ENCODE data around the gene RFPL3.

Gene RFPL3

DNA sequence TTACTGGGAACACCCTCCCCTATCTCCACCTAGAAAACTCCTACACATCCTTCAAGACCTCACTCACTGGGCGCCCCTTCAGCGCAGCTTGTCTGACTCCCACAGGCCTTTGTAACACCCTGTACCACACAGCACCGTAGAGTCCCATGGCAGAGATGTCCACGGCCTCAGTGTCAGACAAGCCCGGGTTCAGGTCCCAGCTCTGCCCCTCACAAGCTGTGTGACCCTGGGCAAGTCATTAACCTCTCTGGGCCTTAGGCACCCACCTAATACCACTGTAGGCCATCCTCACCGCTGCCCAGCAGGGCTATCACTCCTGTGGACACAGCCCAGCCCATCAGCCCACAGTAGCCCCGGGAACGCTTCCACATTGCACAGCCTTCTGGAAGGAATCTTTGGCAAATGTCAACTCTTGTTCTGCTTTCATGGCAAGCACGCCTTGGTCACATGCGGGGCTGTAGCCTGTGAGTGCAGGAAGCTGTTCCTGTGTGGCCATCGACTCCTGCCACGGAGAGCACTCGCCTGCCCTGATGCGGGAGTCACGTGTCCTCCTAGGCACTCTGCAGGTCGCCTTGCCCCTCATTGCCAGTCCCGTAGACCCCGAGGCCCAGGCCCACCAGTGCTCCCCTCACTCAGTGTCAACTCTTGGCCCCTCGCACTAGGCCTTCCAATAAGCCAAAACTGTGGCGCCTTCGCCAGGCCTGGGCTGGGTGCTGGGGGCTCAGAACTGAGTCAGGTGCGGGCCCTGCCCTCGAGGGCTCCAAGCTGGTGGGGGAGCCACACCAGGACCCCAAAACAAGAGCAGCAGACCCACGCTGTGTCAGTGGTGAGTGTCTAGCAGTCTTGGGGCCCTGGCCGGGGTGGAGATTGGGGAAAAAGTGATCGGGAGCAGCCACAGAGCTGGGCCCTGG is 32.9 kb upstream of the RFPL3 start:
- no peak overlapping the region for H3K4me3 ChIP-seq (ENCODE audit: low read depth, low read length)
- TF ChIP-seq, protein P1, sequence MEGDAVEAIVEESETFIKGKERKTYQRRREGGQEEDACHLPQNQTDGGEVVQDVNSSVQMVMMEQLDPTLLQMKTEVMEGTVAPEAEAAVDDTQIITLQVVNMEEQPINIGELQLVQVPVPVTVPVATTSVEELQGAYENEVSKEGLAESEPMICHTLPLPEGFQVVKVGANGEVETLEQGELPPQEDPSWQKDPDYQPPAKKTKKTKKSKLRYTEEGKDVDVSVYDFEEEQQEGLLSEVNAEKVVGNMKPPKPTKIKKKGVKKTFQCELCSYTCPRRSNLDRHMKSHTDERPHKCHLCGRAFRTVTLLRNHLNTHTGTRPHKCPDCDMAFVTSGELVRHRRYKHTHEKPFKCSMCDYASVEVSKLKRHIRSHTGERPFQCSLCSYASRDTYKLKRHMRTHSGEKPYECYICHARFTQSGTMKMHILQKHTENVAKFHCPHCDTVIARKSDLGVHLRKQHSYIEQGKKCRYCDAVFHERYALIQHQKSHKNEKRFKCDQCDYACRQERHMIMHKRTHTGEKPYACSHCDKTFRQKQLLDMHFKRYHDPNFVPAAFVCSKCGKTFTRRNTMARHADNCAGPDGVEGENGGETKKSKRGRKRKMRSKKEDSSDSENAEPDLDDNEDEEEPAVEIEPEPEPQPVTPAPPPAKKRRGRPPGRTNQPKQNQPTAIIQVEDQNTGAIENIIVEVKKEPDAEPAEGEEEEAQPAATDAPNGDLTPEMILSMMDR (conservative IDR thresholded peaks at IDR 0.05; ENCODE audit: low read depth, low read length), result no peak
- DNase-seq (ENCODE audit: low read depth), result no peak

DNA sequence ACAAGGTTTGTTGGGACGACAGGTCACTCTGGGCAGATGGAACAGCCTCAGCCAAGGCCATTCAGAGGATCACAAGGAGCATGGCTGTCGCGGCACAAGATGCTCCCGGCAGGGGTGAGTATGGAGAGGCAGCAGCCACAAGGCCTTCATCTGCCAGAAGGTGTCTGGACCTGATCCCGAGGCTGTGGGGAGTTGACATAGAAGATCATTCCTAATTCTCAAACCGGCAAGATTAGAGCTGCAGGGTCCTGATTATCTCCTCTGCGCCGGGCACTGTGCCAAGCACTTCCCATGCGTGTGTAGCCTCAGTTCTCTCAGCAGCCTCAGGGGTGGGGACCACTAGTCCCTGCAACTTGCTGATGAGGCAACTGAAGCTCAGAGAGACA is 32.3 kb upstream of the RFPL3 start:
- TF ChIP-seq, protein P1 (conservative IDR thresholded peaks at IDR 0.05; ENCODE audit: low read depth, low read length), result no peak
- H3K4me3 ChIP-seq (ENCODE audit: low read depth, low read length), result no peak overlapping the region
- no peak for DNase-seq (ENCODE audit: low read depth)

DNA sequence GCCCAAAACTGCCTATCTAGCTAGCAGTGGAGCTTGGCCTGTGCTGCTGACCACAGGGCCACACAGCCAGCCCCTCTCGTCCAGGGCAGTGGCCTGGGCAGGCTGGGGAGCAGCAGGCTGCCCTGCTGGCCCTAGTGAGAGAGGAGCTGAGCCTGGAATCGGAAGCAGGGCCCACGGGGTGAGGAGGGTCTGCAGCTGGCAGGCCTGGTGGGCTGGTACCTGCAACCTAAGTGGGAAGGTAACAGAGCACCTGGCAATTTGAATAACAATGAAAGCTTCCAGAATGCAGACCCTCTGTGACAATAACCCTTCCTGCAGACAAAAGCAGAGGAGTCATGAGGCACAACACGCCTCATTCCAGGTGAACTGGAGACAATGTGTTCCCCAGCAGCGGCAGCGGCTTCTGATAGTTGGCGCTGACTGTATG is 31.8 kb upstream of the RFPL3 start:
- TF ChIP-seq, protein P1 (conservative IDR thresholded peaks at IDR 0.05; ENCODE audit: low read depth, low read length), result no peak
- DNase-seq (ENCODE audit: low read depth), result no peak

DNA sequence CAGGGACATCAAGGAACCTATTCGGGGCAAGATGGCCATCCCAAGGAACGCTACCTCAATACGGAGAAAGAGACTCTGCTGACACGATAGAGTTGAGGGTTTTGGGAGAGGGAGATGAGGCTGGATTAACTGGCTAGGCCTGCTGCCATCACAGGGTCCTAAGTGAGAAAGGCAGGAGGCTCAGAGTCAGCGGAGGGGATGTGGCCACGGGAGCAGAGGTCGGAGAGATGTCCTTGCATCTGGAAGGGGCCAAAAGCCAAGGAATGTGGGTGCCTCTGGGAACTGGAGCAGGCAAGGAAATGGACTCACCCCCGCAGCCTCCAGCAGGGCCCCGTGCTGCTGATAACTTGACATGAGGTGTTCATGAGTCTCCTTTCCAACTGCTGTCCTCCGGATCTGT is 31.0 kb upstream of the RFPL3 start:
- TF ChIP-seq, protein P1 (conservative IDR thresholded peaks at IDR 0.05; ENCODE audit: low read depth, low read length), result no peak
- no peak for DNase-seq (ENCODE audit: low read depth)
- no peak overlapping the region for H3K4me3 ChIP-seq (ENCODE audit: low read depth, low read length)

More for the DNA sequence above, 31.8 kb upstream of the RFPL3 start:
- H3K4me3 ChIP-seq (ENCODE audit: low read depth, low read length), result no peak overlapping the region

DNA sequence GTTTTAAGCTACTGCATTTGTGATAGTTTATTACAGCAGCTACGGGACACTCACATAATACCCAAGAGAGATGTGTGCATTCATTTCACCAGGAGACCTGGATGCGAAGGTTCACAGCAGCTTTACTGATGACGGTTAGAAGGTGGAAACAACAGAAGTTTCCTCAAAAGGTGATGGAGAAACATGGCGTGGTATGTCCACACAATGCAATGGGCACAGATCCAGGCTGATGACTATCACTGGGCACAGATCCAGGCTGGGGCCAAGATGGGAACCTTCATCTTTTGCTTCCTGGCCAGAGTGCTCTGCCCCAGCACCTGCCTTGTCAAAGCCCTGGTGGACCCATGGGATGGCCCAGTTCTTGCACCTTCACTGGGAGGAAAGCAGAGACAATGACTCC is 30.6 kb upstream of the RFPL3 start:
- no peak overlapping the region for H3K4me3 ChIP-seq (ENCODE audit: low read depth, low read length)
- TF ChIP-seq, protein P1 (conservative IDR thresholded peaks at IDR 0.05; ENCODE audit: low read depth, low read length), result no peak
- peak; percentile 9 for DNase-seq (ENCODE audit: low read depth)

DNA sequence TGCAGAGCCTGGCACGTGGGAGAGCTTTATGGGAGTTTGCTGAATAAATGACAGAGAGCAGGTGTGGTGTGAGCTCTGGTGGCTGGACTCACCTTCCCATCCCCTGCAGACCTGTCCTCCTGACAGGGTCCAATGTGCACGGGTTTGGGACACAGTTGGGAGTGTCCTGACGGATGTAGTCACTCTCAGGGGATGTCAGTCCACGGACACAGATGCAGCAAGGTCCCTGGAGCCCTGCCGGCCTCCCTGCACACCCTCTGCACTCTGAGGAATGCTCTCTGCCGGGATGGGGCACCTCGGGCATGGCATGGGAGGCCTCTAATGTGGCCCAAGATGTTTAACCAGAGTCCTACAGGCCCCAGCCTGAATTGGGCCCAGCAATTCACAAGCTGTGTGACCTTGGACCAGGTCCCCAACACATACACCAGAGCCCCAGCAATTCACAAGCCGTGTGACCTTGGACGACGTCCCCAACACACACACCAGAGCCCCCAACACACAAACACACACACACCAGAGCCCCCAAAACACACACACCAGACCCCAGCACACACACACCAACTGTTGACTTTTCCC is 30.0 kb upstream of the RFPL3 start:
- TF ChIP-seq, protein P1 (conservative IDR thresholded peaks at IDR 0.05; ENCODE audit: low read depth, low read length), result no peak
- DNase-seq (ENCODE audit: low read depth), result no peak
- no peak overlapping the region for H3K4me3 ChIP-seq (ENCODE audit: low read depth, low read length)

Data from choroid plexus epithelial cell (primary cell).